Natural killer cell (primary cell): ENCODE results near the gene GGT5. TPM values are rescaled to one million over a fixed set of nuclear protein-coding genes. Genes with fewer than 3 reads are reported as not detected.
"Not testable (repeated sequence)": the region's sequence is repeated elsewhere in the genome, so short reads cannot be mapped to it uniquely, and the experiment has no call there.

Source experiments
- ATAC-seq, 3 donors: fragments of 150-1000 bp in 2 of 3; fragments of 200-7000 bp in 1 of 3; cut with Tn5 transposase; 1 replicate in 1 of 3; 2 replicates in 2 of 3; pipeline ENCODE4 v1.10.0; 2021; ENCODE audit warnings: mild to moderate bottlenecking in 2 of 3, moderate library complexity in 2 of 3
- DNase-seq, 2 donors: peaks; one replicate each; pipeline versions ENCODE4 v3.0.0 to v3.0.0-alpha.2; 2013 to 2021; ENCODE audit warnings: mixed read lengths in 1 of 2
- H3K27ac ChIP-seq: one replicate; pipeline ENCODE4 v1.5.1; 2013; ENCODE audit warnings: mild to moderate bottlenecking, low read length
- H3K27me3 ChIP-seq: one replicate; pipeline ENCODE4 v1.6.1; 2013; ENCODE audit warnings: low read length; ENCODE audit not compliant: control insufficient read depth, insufficient read depth
- H3K36me3 ChIP-seq: one replicate; pipeline ENCODE4 v1.6.1; 2013; ENCODE audit warnings: low read length; ENCODE audit not compliant: control insufficient read depth, insufficient read depth
- H3K4me1 ChIP-seq: one replicate; pipeline ENCODE4 v1.6.1; 2013; ENCODE audit warnings: low read length; ENCODE audit not compliant: control insufficient read depth, insufficient read depth
- H3K4me3 ChIP-seq: one replicate; pipeline ENCODE4 v1.5.1; 2013; ENCODE audit warnings: low read length
- H3K9me3 ChIP-seq: one replicate; pipeline ENCODE4 v1.6.1; 2013; ENCODE audit warnings: low read length; ENCODE audit not compliant: control insufficient read depth, insufficient read depth
- H3K27ac Mint-ChIP-seq, 2 donors: one replicate each; pipeline ENCODE4 v1.8.0; 2022; ENCODE audit warnings: mild to moderate bottlenecking in 2 of 2, mixed read lengths in 2 of 2, moderate library complexity in 1 of 2
- H3K27me3 Mint-ChIP-seq, 2 donors: one replicate each; pipeline ENCODE4 v1.8.0; 2022; ENCODE audit warnings: low read depth in 2 of 2, mixed read lengths in 2 of 2
- H3K36me3 Mint-ChIP-seq: one replicate; pipeline ENCODE4 v1.8.0; 2022; ENCODE audit warnings: mixed read lengths
- H3K4me1 Mint-ChIP-seq, 2 donors: one replicate each; pipeline ENCODE4 v1.8.0; 2022; ENCODE audit warnings: mixed read lengths in 2 of 2
- H3K4me3 Mint-ChIP-seq: one replicate; pipeline ENCODE4 v1.8.0; 2022; ENCODE audit warnings: mild to moderate bottlenecking, moderate library complexity, mixed read lengths
- H3K9me3 Mint-ChIP-seq, 2 donors: one replicate each; pipeline ENCODE4 v1.8.0; 2022; ENCODE audit warnings: mixed read lengths in 2 of 2
- CTCF ChIP-seq: fragments of 200-600 bp; IDR thresholded peaks from one replicate; pipeline ENCODE4 v1.8.0; 2022; ENCODE audit warnings: antibody characterized with exemption
- WGBS: methylation state at CpG from one replicate; pipeline ENCODE4 v1.1.7; 2013; ENCODE audit warnings: missing lambda C conversion rate; ENCODE audit not compliant: insufficient coverage; 5-methylcytosine and 5-hydroxymethylcytosine counted together
- intact Hi-C: fragments of 100-400 bp; cut with micrococcal nuclease; formaldehyde crosslinking; loops from one replicate; pipeline ENCODE4 v1.14.2; 2022
- total RNA-seq, 4 donors: library from RNA; stranded (reverse); fragments of 120-200 nt in 1 of 4; gene quantifications; one replicate each; pipeline versions ENCODE4 v1.2.3 to v1.2.4, GENCODE V29; 2013 to 2022

The GGT5 gene
- total RNA-seq, 3 donors from 2014 or later (not counting 1 experiment from before 2014, with no cell fraction given) = not detected

GRCh38 chr22:24253126-24253525, 8.2 kb upstream of the GGT5 start:
- H3K36me3 ChIP-seq, H3K36me3 Mint-ChIP-seq, ATAC-seq, intact Hi-C loops, H3K27me3 ChIP-seq, H3K4me1 Mint-ChIP-seq, H3K27me3 Mint-ChIP-seq, H3K4me3 ChIP-seq, H3K4me3 Mint-ChIP-seq, H3K27ac Mint-ChIP-seq, H3K9me3 Mint-ChIP-seq, H3K9me3 ChIP-seq, H3K4me1 ChIP-seq, DNase-seq, H3K27ac ChIP-seq: not testable (repeated sequence)
- WGBS = 96% methylated on average over 12 of the region's 12 CpGs

- H3K4me3 Mint-ChIP-seq, H3K27me3 ChIP-seq, H3K27ac Mint-ChIP-seq, H3K9me3 Mint-ChIP-seq, ATAC-seq, DNase-seq, H3K4me1 Mint-ChIP-seq, H3K9me3 ChIP-seq, H3K27ac ChIP-seq, H3K27me3 Mint-ChIP-seq, intact Hi-C loops, H3K4me1 ChIP-seq, H3K36me3 Mint-ChIP-seq, H3K4me3 ChIP-seq, H3K36me3 ChIP-seq: not testable (repeated sequence)
- no CpG with 5 or more reads among the region's 28 CpGs for WGBS
Observed at GRCh38 chr22:24251286-24251685, 6.4 kb upstream of the GGT5 start.

GRCh38 chr22:24249413-24249812, 4.5 kb upstream of the GGT5 start:
- H3K9me3 ChIP-seq, intact Hi-C loops, ATAC-seq, H3K4me1 Mint-ChIP-seq, H3K27ac ChIP-seq, DNase-seq, H3K4me3 ChIP-seq, H3K4me3 Mint-ChIP-seq, H3K36me3 Mint-ChIP-seq, H3K9me3 Mint-ChIP-seq, H3K36me3 ChIP-seq, H3K4me1 ChIP-seq, H3K27me3 ChIP-seq, H3K27ac Mint-ChIP-seq, H3K27me3 Mint-ChIP-seq: not testable (repeated sequence)
- 100% methylated on average over 1 of the region's 8 CpGs for WGBS

- intact Hi-C loops, H3K36me3 Mint-ChIP-seq: not testable (repeated sequence)
Observed at GRCh38 chr22:24248611-24249010, 3.7 kb upstream of the GGT5 start.

GRCh38 chr22:24247564-24248344, 2.9 kb upstream of the GGT5 start:
- WGBS = 60% methylated on average over 23 of the region's 23 CpGs
- Histone ChIP-seq H3K36me3 (no peaks in the 10 kb centered on the region), H3K27me3 (no peaks in the 10 kb centered on the region), H3K4me1 (peaks cover 17% of the 10 kb centered on the region), H3K4me3 (no peak overlapping the region), H3K27ac (no peak overlapping the region), H3K9me3 (no peaks in the 10 kb centered on the region)
- H3K27me3 Mint-ChIP-seq = no peaks in the 10 kb centered on the region
- H3K9me3 Mint-ChIP-seq = no peaks in the 10 kb centered on the region
- no peaks in the 10 kb centered on the region for H3K36me3 Mint-ChIP-seq
- DNase-seq (peak in 1 of 2 donors; percentile 66), ATAC-seq (peak; percentile 48 to 82 (median 75))
- no peak overlapping the region for H3K4me3 Mint-ChIP-seq
- TF ChIP-seq CTCF = peak; percentile 47
- intact Hi-C loops = no loop called here
- H3K27ac Mint-ChIP-seq = no peak overlapping the region
- H3K4me1 Mint-ChIP-seq = peaks cover 7 to 17% of the 10 kb centered on the region in 2 donors

More at GRCh38 chr22:24248611-24249010, 3.7 kb upstream of the GGT5 start:
- H3K4me3 Mint-ChIP-seq, ATAC-seq, H3K27me3 ChIP-seq, H3K9me3 Mint-ChIP-seq, H3K27ac Mint-ChIP-seq, DNase-seq, H3K27me3 Mint-ChIP-seq, H3K4me1 Mint-ChIP-seq, H3K4me3 ChIP-seq, H3K36me3 ChIP-seq, H3K4me1 ChIP-seq, H3K27ac ChIP-seq, H3K9me3 ChIP-seq: not testable (repeated sequence)
- 91% methylated on average over 7 of the region's 15 CpGs for WGBS
